Measurements from ENCODE around the gene DAW1. TPM values are rescaled to one million over a fixed set of nuclear protein-coding genes. Genes with fewer than 3 reads are reported as not detected.

Gene DAW1
- total RNA-seq, 1 experiment from 2014 or later: 0.26 TPM

GRCh38 chr2:227865291-227865690 lies 6.1 kb upstream of the DAW1 start:
- BruUV-seq (replicated peaks): no TSS peak
- POLR2A ChIA-PET: interaction anchor here (0.6 kb wide), 1 partner anchor 603 kb away, joined by 5 read pairs; no protein-coding TSS in a partner anchor
- no peak for DNase-seq (ENCODE audit: low read depth, low spot score)
- in situ Hi-C loops (cut with HindIII; ENCODE audit: low pct_unique_long_range_greater_than_20kb, low sequenced_read_pairs) (no loop called here), intact Hi-C loops (cut with micrococcal nuclease; ENCODE audit: unreplicated experiment) (no loop called here)
- H3K9me3 ChIP-seq (ENCODE audit: control insufficient read depth, insufficient read depth, low read depth, low read length): no peaks in the 10 kb centered on the region
- TF ChIP-seq REST (IDR thresholded peaks at IDR 0.05; ENCODE audit: insufficient read depth in 1 of 2, low read depth in 2 of 2, low read length in 1 of 2): no peak
- no peak for TF ChIP-seq SIN3A (IDR thresholded peaks at IDR 0.05; ENCODE audit: borderline replicate concordance, insufficient read depth, low read depth, low read length)
- no peak for TF ChIP-seq TCF7L2 (IDR thresholded peaks at IDR 0.05; ENCODE audit: low read depth, low read length)
- TF ChIP-seq POLR2AphosphoS5 (IDR thresholded peaks at IDR 0.05; ENCODE audit: low read depth, low read length): no peak
- TF ChIP-seq CTCF (IDR thresholded peaks at IDR 0.05): no peak
- CTCF ChIA-PET: no interaction called here
- no peaks in the 10 kb centered on the region for H3K36me3 ChIP-seq (ENCODE audit: control insufficient read depth, insufficient read depth, low read length)
- no peaks in the 10 kb centered on the region for H3K27me3 ChIP-seq (ENCODE audit: control insufficient read depth, insufficient read depth, low read length)
- no peak overlapping the region for H3K4me3 ChIP-seq (ENCODE audit: low read depth in 2 of 2, low read length in 2 of 2)
- H3K27ac ChIP-seq (ENCODE audit: low read length): no peak overlapping the region
- H3K4me1 ChIP-seq (ENCODE audit: control insufficient read depth, insufficient read depth, low read length): peaks cover 8% of the 10 kb centered on the region
- no peak for ATAC-seq

GRCh38 chr2:227867386-227867785 lies 4.0 kb upstream of the DAW1 start:
- ATAC-seq: no peak
- Histone ChIP-seq H3K27ac (ENCODE audit: low read length) (no peak overlapping the region), H3K4me1 (ENCODE audit: control insufficient read depth, insufficient read depth, low read length) (peaks cover 8% of the 10 kb centered on the region), H3K27me3 (ENCODE audit: control insufficient read depth, insufficient read depth, low read length) (no peaks in the 10 kb centered on the region), H3K36me3 (ENCODE audit: control insufficient read depth, insufficient read depth, low read length) (no peaks in the 10 kb centered on the region), H3K9me3 (ENCODE audit: control insufficient read depth, insufficient read depth, low read depth, low read length) (no peaks in the 10 kb centered on the region), H3K4me3 (ENCODE audit: low read depth in 2 of 2, low read length in 2 of 2) (no peak overlapping the region)
- no peak for TF ChIP-seq CTCF (IDR thresholded peaks at IDR 0.05)
- TF ChIP-seq SIN3A (IDR thresholded peaks at IDR 0.05; ENCODE audit: borderline replicate concordance, insufficient read depth, low read depth, low read length): no peak
- no peak for TF ChIP-seq TCF7L2 (IDR thresholded peaks at IDR 0.05; ENCODE audit: low read depth, low read length)
- TF ChIP-seq POLR2AphosphoS5 (IDR thresholded peaks at IDR 0.05; ENCODE audit: low read depth, low read length): no peak
- no peak for TF ChIP-seq REST (IDR thresholded peaks at IDR 0.05; ENCODE audit: insufficient read depth in 1 of 2, low read depth in 2 of 2, low read length in 1 of 2)
- intact Hi-C loops (cut with micrococcal nuclease; ENCODE audit: unreplicated experiment): no loop called here
- ChIA-PET CTCF (no interaction called here), POLR2A (no interaction called here)
- in situ Hi-C loops (cut with HindIII; ENCODE audit: low pct_unique_long_range_greater_than_20kb, low sequenced_read_pairs): no loop called here
- BruUV-seq (replicated peaks): no TSS peak
- DNase-seq (ENCODE audit: low read depth, low spot score): no peak

Measured in Panc1 (cell line).